ENCODE results near the gene ELMO1.

DNA sequence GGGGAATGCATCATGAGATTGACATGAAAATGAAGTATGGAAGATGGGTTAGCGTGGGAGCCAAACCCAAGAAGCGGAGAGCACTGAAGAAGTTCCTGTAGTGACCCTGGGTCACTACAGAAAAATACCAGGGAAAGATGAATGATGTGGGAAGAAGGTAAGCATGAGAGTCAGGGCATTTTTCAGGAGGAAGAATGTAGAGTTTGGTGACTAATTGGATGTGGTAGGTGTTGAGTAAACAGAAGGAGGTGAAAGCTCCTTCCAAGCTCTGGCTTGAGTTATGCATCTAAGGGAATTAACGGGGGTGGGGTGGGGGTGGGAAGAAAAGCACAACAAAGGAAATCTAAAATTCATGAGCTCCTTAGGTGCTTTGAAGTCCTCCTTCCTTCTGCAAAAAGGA, 486.3 kb downstream of the ELMO1 start:
- TF ChIP-seq CTCF (IDR thresholded peaks at IDR 0.05) (no peak), POLR2A (IDR thresholded peaks at IDR 0.05) (no peak)

All from adrenal gland (tissue), 5 donors.